GM13977 (cell line): ENCODE data around the gene CAPS.

ENCODE experiments used
- DNase-seq: peaks from one replicate; pipeline ENCODE4 v3.0.0; 2012; ENCODE audit warnings: low spot score
- CTCF ChIP-seq: IDR thresholded peaks from 2 replicates; pipeline ENCODE4 v1.5.1; 2012; ENCODE audit warnings: mild to moderate bottlenecking, control low read depth; ENCODE audit not compliant: insufficient read depth; ENCODE audit errors: extremely low read depth, missing control alignments
- in situ Hi-C: fragments of 300-500 bp; cut with MboI; formaldehyde crosslinking; loops from one replicate; pipeline ENCODE4 v1.12.0; 2022; ENCODE audit warnings: low sequenced_read_pairs, low pct_unique_long_range_greater_than_20kb, mixed read lengths, inconsistent platforms; ENCODE audit not compliant: unreplicated experiment

CAPS gene

GRCh38 chr19:5899728-5900526 is 14.1 kb upstream of the CAPS start:
- no peak for TF ChIP-seq CTCF
- DNase-seq = no peak
- in situ Hi-C loops = no loop called here

GRCh38 chr19:5900976-5901375 is 13.1 kb upstream of the CAPS start:
- no peak for DNase-seq
- in situ Hi-C loops = no loop called here
- no peak for TF ChIP-seq CTCF

GRCh38 chr19:5903056-5903623 is 10.9 kb upstream of the CAPS start:
- peak; percentile 54 for DNase-seq

GRCh38 chr19:5903624-5904351 is 10.3 kb upstream of the CAPS start, which contains the start of gene NDUFA11:
TSS of gene NDUFA11 (minus strand) at chr19:5903790. CDS start at chr19:5903708, 82 bp downstream.
- in situ Hi-C loops = no loop called here
- peak; percentile 94 for DNase-seq
- TF ChIP-seq CTCF = no peak

More at GRCh38 chr19:5903056-5903623, 10.9 kb upstream of the CAPS start:
- no peak for TF ChIP-seq CTCF
- in situ Hi-C loops = no loop called here

- DNase-seq = peak; percentile 99
- TF ChIP-seq CTCF = no peak
- in situ Hi-C loops = no loop called here
Measured at GRCh38 chr19:5904352-5905113, 9.5 kb upstream of the CAPS start, which contains the start of gene VMAC. TSS of gene VMAC (plus strand) at chr19:5904872. CDS start at chr19:5904891, 19 bp downstream.
